T-cell (primary cell): ENCODE data around the gene MICALL2. TPM values are rescaled to one million over a fixed set of nuclear protein-coding genes. Genes with fewer than 3 reads are reported as not detected.

ENCODE experiments used
- ATAC-seq, 4 experiments: fragments of 200-7000 bp in 3 of 4; fragments of 150-1000 bp in 1 of 4; cut with Tn5 transposase; replicated peaks in 1 of 4; 1 replicate in 3 of 4; 2 replicates in 1 of 4; pipeline ENCODE4 v1.10.0; 2021; ENCODE audit warnings: moderate library complexity in 3 of 4, mild to moderate bottlenecking in 2 of 4, moderate number of reproducible peaks in 1 of 4
- CTCF ChIA-PET, 2 donors: fragments of 300-600 bp; sonication (Branson Sonifier 250); formaldehyde crosslinking; loops; one replicate each; lab custom pipeline; 2022; ENCODE audit warnings: antibody characterized with exemption in 2 of 2; lab: Charles Lee
- POLR2A ChIA-PET, 2 donors: fragments of 300-600 bp; sonication (Branson Sonifier 250); formaldehyde crosslinking; loops; one replicate each; lab custom pipeline; 2022; ENCODE audit warnings: antibody characterized with exemption in 2 of 2; lab: Charles Lee
- DNase-seq, 35 experiments: peaks; one replicate each; pipeline versions ENCODE4 v3.0.0 to v3.0.0-alpha.2; 2013 to 2023
- H3K27ac ChIP-seq: one replicate; pipeline ENCODE4 v1.5.1; 2013; ENCODE audit warnings: low read length
- H3K27me3 ChIP-seq, 2 experiments: replicated peaks in 1 of 2; 1 replicate in 1 of 2; 2 replicates in 1 of 2; pipeline versions ENCODE4 v1.6.1 to v1.7.0; 2013; ENCODE audit warnings: low read length in 1 of 2, mixed read lengths in 1 of 2; ENCODE audit not compliant: control insufficient read depth in 2 of 2, insufficient read depth in 2 of 2; ENCODE audit errors: extremely low read depth in 1 of 2
- H3K36me3 ChIP-seq, 2 donors: 1 replicate in 1 of 2; 2 replicates in 1 of 2; pipeline versions ENCODE4 v1.6.1 to v1.7.0; 2013; ENCODE audit warnings: low read length in 1 of 2; ENCODE audit not compliant: control insufficient read depth in 2 of 2, insufficient read depth in 1 of 2; ENCODE audit errors: extremely low read depth in 1 of 2
- H3K4me1 ChIP-seq, 2 experiments: 1 replicate in 1 of 2; 2 replicates in 1 of 2; pipeline versions ENCODE4 v1.6.1 to v1.7.0; 2013; ENCODE audit warnings: low read length in 2 of 2, mixed read lengths in 1 of 2; ENCODE audit not compliant: insufficient read depth in 2 of 2, control insufficient read depth in 1 of 2; ENCODE audit errors: extremely low read depth in 1 of 2
- H3K4me3 ChIP-seq, 2 donors: 1 replicate in 1 of 2; 2 replicates in 1 of 2; pipeline versions ENCODE4 v1.5.1 to v1.7.0; 2013; ENCODE audit warnings: mild to moderate bottlenecking in 2 of 2, low read length in 1 of 2, moderate library complexity in 1 of 2; ENCODE audit not compliant: control insufficient read depth in 1 of 2; ENCODE audit errors: extremely low read depth in 1 of 2
- H3K9me3 ChIP-seq: 2 replicates; pipeline ENCODE4 v1.7.0; 2013
- H3K27ac Mint-ChIP-seq, 2 donors: one replicate each; pipeline ENCODE4 v1.8.0; 2020 to 2021; ENCODE audit warnings: mild to moderate bottlenecking in 2 of 2, mixed read lengths in 2 of 2
- H3K27me3 Mint-ChIP-seq, 2 donors: one replicate each; pipeline ENCODE4 v1.8.0; 2021 to 2022; ENCODE audit warnings: mixed read lengths in 2 of 2
- H3K36me3 Mint-ChIP-seq: one replicate; pipeline ENCODE4 v1.8.0; 2021; ENCODE audit warnings: mixed read lengths
- H3K4me1 Mint-ChIP-seq, 3 donors: one replicate each; pipeline ENCODE4 v1.8.0; 2020 to 2022; ENCODE audit warnings: mixed read lengths in 3 of 3, mild to moderate bottlenecking in 1 of 3
- H3K4me3 Mint-ChIP-seq, 3 donors: one replicate each; pipeline ENCODE4 v1.8.0; 2020 to 2022; ENCODE audit warnings: mild to moderate bottlenecking in 3 of 3, mixed read lengths in 3 of 3, moderate library complexity in 3 of 3
- H3K9me3 Mint-ChIP-seq, 3 donors: one replicate each; pipeline ENCODE4 v1.8.0; 2020 to 2022; ENCODE audit warnings: mixed read lengths in 3 of 3
- WGBS: methylation state at CpG from one replicate; pipeline ENCODE4 v1.1.5; 2013; ENCODE audit warnings: missing lambda C conversion rate; ENCODE audit not compliant: insufficient coverage; 5-methylcytosine and 5-hydroxymethylcytosine counted together
- total RNA-seq, 35 experiments: library from RNA in 6 of 35; stranded (reverse) in 6 of 35; fragments of 120-200 nt in 1 of 35; gene quantifications; one replicate each; pipeline versions ENCODE4 v1.2.1 to v1.2.4 and lab custom pipeline; 2013 to 2026

The MICALL2 gene
- total RNA-seq, 5 donors from 2014 or later (not counting 1 experiment from before 2014, with no cell fraction given), result 2.1 to 5.5 (median 3.2) TPM

DNA sequence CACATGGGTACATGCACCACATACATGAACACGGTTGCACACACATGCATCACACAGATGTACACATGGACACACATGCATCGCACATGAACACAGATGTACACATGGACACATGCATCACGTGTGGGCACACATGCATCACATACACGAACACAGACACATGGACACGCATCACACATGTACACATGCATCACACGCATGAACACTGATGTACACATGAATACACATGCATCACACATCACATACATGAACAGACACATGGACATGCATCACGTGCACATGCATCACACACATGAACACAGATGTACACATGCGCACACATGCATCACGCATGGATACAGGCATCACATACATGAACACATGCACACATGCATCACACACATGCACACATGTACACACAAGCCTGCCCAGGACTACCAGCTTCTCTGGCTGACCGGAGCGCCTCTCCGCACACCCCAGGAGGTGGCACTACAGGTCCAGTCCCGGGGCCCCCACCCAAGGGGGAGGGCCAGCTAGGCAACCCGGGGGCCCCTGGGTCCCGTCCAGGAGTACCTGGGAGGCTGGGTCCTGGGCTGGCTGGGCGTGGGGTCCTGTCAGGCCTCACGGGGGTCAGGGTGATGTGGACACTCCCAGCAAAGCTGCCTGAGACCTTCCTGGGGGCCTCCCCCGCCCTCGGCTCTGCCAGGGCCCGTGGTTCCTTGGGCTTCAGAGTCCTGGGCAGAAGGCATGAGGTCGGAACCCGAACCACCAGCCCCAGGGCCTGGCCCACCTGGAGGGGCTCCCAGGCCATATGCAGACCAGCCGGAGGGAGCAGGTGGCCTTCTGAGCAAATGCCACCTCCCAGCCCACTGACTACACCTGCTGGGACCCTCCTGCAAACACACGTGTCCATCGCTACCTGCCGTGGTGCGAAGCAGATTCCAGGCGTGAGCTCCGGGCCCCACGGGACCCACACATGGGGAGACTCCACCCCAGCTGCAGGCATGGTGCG lies 19.6 kb downstream of the MICALL2 start:
- ATAC-seq, result no peak
- no peak overlapping the region for H3K4me3 Mint-ChIP-seq
- CTCF ChIA-PET, result no interaction called here

GRCh38 chr7:1438821-1439220 lies 20.4 kb downstream of the MICALL2 start:
- Histone ChIP-seq H3K27ac (no peak overlapping the region), H3K9me3 (no peaks in the 10 kb centered on the region), H3K4me3 (no peak overlapping the region), H3K4me1 (no peaks in the 10 kb centered on the region), H3K36me3 (no peaks in the 10 kb centered on the region), H3K27me3 (peaks cover 0 to 17% of the 10 kb centered on the region in 2 experiments)
- no peak overlapping the region for H3K4me3 Mint-ChIP-seq
- H3K4me1 Mint-ChIP-seq, result no peaks in the 10 kb centered on the region
- no peak for DNase-seq
- POLR2A ChIA-PET, result no interaction called here
- no peaks in the 10 kb centered on the region for H3K9me3 Mint-ChIP-seq
- no peak for ATAC-seq
- 82% methylated on average over 14 of the region's 15 CpGs for WGBS
- no peak overlapping the region for H3K27ac Mint-ChIP-seq
- no peaks in the 10 kb centered on the region for H3K36me3 Mint-ChIP-seq
- H3K27me3 Mint-ChIP-seq, result no peaks in the 10 kb centered on the region
- CTCF ChIA-PET, result no interaction called here

More for the DNA sequence above, 19.6 kb downstream of the MICALL2 start:
- Histone ChIP-seq H3K27ac (no peak overlapping the region), H3K36me3 (no peaks in the 10 kb centered on the region), H3K9me3 (no peaks in the 10 kb centered on the region), H3K4me1 (no peaks in the 10 kb centered on the region), H3K27me3 (peaks cover 0 to 14% of the 10 kb centered on the region in 2 experiments), H3K4me3 (no peak overlapping the region)
- no peak for DNase-seq
- Mint-ChIP-seq H3K36me3 (no peaks in the 10 kb centered on the region), H3K4me1 (no peaks in the 10 kb centered on the region), H3K9me3 (no peaks in the 10 kb centered on the region), H3K27me3 (no peaks in the 10 kb centered on the region), H3K27ac (no peak overlapping the region)
- POLR2A ChIA-PET, result no interaction called here
- 89% methylated on average over 30 of the region's 31 CpGs for WGBS

- ChIA-PET CTCF (no interaction called here), POLR2A (no interaction called here)
- WGBS, result 87% methylated on average over 6 of the region's 10 CpGs
- H3K9me3 ChIP-seq, result no peaks in the 10 kb centered on the region
- Mint-ChIP-seq H3K4me1 (no peaks in the 10 kb centered on the region), H3K36me3 (no peaks in the 10 kb centered on the region), H3K9me3 (no peaks in the 10 kb centered on the region), H3K4me3 (no peak overlapping the region), H3K27me3 (no peaks in the 10 kb centered on the region), H3K27ac (no peak overlapping the region)
- no peaks in the 10 kb centered on the region for H3K4me1 ChIP-seq
- no peak overlapping the region for H3K27ac ChIP-seq
- H3K4me3 ChIP-seq, result no peak overlapping the region
- H3K27me3 ChIP-seq, result peaks cover 0 to 23% of the 10 kb centered on the region in 2 experiments
- H3K36me3 ChIP-seq, result no peaks in the 10 kb centered on the region
- DNase-seq, result no peak
- ATAC-seq, result no peak
These were observed 21.1 kb downstream of the MICALL2 start for GRCh38 chr7:1438208-1438607.

- Mint-ChIP-seq H3K36me3 (no peaks in the 10 kb centered on the region), H3K27ac (no peak overlapping the region), H3K4me1 (peaks cover 3 to 4% (median 3%) of the 10 kb centered on the region in 3 donors), H3K9me3 (no peaks in the 10 kb centered on the region), H3K4me3 (no peak overlapping the region), H3K27me3 (peaks cover 2 to 3% of the 10 kb centered on the region in 2 donors)
- POLR2A ChIA-PET, result no interaction called here
- 88% methylated on average over 43 of the region's 43 CpGs for WGBS
- Histone ChIP-seq H3K27ac (no peak overlapping the region), H3K27me3 (peaks cover 0 to 32% of the 10 kb centered on the region in 2 experiments), H3K9me3 (no peaks in the 10 kb centered on the region), H3K36me3 (no peaks in the 10 kb centered on the region), H3K4me3 (no peak overlapping the region), H3K4me1 (peaks cover 0 to 6% of the 10 kb centered on the region in 2 experiments)
- no peak for DNase-seq
- CTCF ChIA-PET, result no interaction called here
- ATAC-seq, result no peak
These were observed 22.0 kb downstream of the MICALL2 start for GRCh38 chr7:1437155-1437880.

GRCh38 chr7:1436608-1437007 lies 22.7 kb downstream of the MICALL2 start:
- Histone ChIP-seq H3K27me3 (peaks cover 0 to 39% of the 10 kb centered on the region in 2 experiments), H3K4me3 (no peak overlapping the region), H3K4me1 (peaks cover 0 to 10% of the 10 kb centered on the region in 2 experiments), H3K9me3 (no peaks in the 10 kb centered on the region), H3K27ac (no peak overlapping the region), H3K36me3 (no peaks in the 10 kb centered on the region)
- no peaks in the 10 kb centered on the region for H3K9me3 Mint-ChIP-seq
- no peak overlapping the region for H3K4me3 Mint-ChIP-seq
- peaks cover 2 to 5% of the 10 kb centered on the region in 2 donors for H3K27me3 Mint-ChIP-seq
- 89% methylated on average over 9 of the region's 20 CpGs for WGBS
- ATAC-seq (no peak), DNase-seq (no peak)
- POLR2A ChIA-PET, result no interaction called here
- no peak overlapping the region for H3K27ac Mint-ChIP-seq
- CTCF ChIA-PET, result no interaction called here
- H3K4me1 Mint-ChIP-seq, result peaks cover 3 to 6% (median 3%) of the 10 kb centered on the region in 3 donors
- no peaks in the 10 kb centered on the region for H3K36me3 Mint-ChIP-seq

GRCh38 chr7:1434891-1435670 lies 24.2 kb downstream of the MICALL2 start:
- DNase-seq, result no peak
- ChIA-PET CTCF (interaction anchor here in 1 of 2 donors (0.6 kb wide), 1 partner anchor 1175 kb away, joined by 3 read pairs; no protein-coding TSS in a partner anchor), POLR2A (no interaction called here)
- Histone ChIP-seq H3K4me3 (no peak overlapping the region), H3K36me3 (no peaks in the 10 kb centered on the region), H3K4me1 (peaks cover 0 to 10% of the 10 kb centered on the region in 2 experiments), H3K27me3 (peaks cover 0 to 47% of the 10 kb centered on the region in 2 experiments), H3K9me3 (no peaks in the 10 kb centered on the region), H3K27ac (no peak overlapping the region)
- Mint-ChIP-seq H3K4me3 (no peak overlapping the region), H3K36me3 (no peaks in the 10 kb centered on the region), H3K27me3 (peaks cover 4 to 5% of the 10 kb centered on the region in 2 donors), H3K9me3 (no peaks in the 10 kb centered on the region), H3K4me1 (peaks cover 3 to 6% (median 3%) of the 10 kb centered on the region in 3 donors), H3K27ac (no peak overlapping the region)
- WGBS, result 87% methylated on average over 17 of the region's 22 CpGs
- no peak for ATAC-seq
